GM12892 (cell line): ENCODE measurements around the gene WASF2.

ENCODE experiments used
- POLR2A ChIP-seq: IDR thresholded peaks from 2 replicates; pipeline ENCODE4 v1.6.1; 2011; ENCODE audit warnings: low read depth, low read length, control low read depth
- POLR2AphosphoS5 ChIP-seq: IDR thresholded peaks from 2 replicates; pipeline ENCODE4 v1.6.1; 2011; ENCODE audit warnings: low read depth, low read length, control low read depth

DNA sequence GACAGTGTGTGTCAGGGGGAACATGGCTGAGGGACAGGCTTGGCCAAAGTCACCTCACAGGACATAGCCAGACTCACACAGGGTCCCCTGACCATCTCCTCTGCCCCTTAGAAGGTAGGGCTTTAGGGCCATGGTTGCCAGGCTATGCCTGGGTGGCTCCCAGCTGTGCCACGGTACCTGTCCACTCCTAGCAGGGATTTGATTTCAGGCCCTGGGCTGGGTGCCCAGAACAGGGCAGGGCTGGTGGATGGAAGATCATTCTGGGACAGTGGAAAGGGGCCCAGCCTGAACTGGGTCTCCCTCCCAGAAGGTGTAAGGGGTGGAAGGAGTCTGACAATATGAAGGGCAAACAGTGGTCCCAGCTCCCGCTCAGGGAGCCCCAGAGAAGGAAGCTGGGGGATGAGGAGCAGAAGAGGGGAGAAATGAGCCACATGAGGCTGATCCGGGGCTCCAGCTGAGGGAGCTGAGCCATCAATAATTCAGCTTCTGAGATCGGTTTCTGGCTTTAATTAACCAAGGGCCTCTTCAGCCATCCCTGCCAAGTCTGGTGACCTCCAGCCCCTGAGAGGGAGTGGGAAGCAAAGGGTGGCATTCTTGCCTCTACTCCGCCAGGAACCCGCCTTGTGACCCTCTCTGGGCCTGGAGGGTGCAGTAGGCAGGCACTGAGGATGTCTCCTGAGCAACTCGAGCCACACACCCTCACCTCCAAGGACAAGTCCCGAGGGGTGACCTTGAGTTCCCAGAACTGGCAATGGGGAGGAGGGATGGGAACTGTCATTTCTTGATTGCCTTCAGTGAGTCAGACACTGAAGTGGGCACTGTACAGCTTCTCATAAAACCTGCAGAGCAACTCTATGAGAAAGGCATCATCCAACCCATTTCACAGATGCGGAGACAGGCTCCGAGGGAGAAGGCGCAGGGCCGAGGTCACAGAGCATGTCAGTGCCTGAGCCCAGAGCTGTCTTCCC, 108.9 kb downstream of the WASF2 start:
- TF ChIP-seq POLR2AphosphoS5 (no peak), POLR2A (no peak)
